ENCODE measurements around the gene ZBTB42. TPM values are rescaled to one million over a fixed set of nuclear protein-coding genes. Genes with fewer than 3 reads are reported as not detected.

The ZBTB42 gene
- total and polyA plus RNA-seq, 2 of the 13 experiments (the other 11 are each of a cell fraction or from before 2014, with no cell fraction given) = 2.8 to 4.2 TPM

- peak; percentile 64 for TF ChIP-seq CTCF (CRISPR knock-in tag; IDR thresholded peaks at IDR 0.05)
- peak; percentile 71; the same call in 1 of the 2 replicates for TF ChIP-seq ATF3 (CRISPR knock-in tag; IDR thresholded peaks at IDR 0.05)
- no peak for TF ChIP-seq RFX5 (IDR thresholded peaks at IDR 0.05; ENCODE audit: low read depth, low read length)
- no peak for TF ChIP-seq YEATS4 (CRISPR knock-in tag; IDR thresholded peaks at IDR 0.05; ENCODE audit: borderline replicate concordance)
- 0 out of 2 replicates have a peak, but pooled peaks have one; percentile 11 for TF ChIP-seq FOXK1 (CRISPR knock-in tag; IDR thresholded peaks at IDR 0.05; ENCODE audit: borderline replicate concordance, low read depth)
- TF ChIP-seq STAT5B (CRISPR knock-in tag; IDR thresholded peaks at IDR 0.05) = no peak
- no peak for TF ChIP-seq ZNF589 (CRISPR knock-in tag; conservative IDR thresholded peaks at IDR 0.05)
- TF ChIP-seq AGO2 (optimal IDR thresholded peaks at IDR 0.05; ENCODE audit: low read depth, low read length) = peak; percentile 49
- no peak for TF ChIP-seq NFKB2 (CRISPR knock-in tag; IDR thresholded peaks at IDR 0.05; ENCODE audit: borderline replicate concordance)
- TF ChIP-seq HNRNPH1 (optimal IDR thresholded peaks at IDR 0.05; ENCODE audit: low read depth, low read length) = no peak
- no peak for TF ChIP-seq BRF2 (CRISPR knock-in tag; IDR thresholded peaks at IDR 0.05)
- no peak for TF ChIP-seq NCOA5 (CRISPR knock-in tag; IDR thresholded peaks at IDR 0.05)
- no peak for TF ChIP-seq SP1 (IDR thresholded peaks at IDR 0.05)
- peak; percentile 69; the same call in 1 of the 2 replicates for TF ChIP-seq SP1 (CRISPR knock-in tag; IDR thresholded peaks at IDR 0.05)
- no peak for TF ChIP-seq CREB3 (CRISPR knock-in tag; IDR thresholded peaks at IDR 0.05)
- 0 out of 2 replicates have a peak, but pooled peaks have one; percentile 44 for TF ChIP-seq HNRNPL (IDR thresholded peaks at IDR 0.05; ENCODE audit: low read depth, low read length)
- peak; percentile 49; the same call in 1 of the 2 replicates for TF ChIP-seq ZNF281 (CRISPR knock-in tag; IDR thresholded peaks at IDR 0.05; ENCODE audit: borderline replicate concordance)
- no peak for TF ChIP-seq KMT2B (CRISPR knock-in tag; IDR thresholded peaks at IDR 0.05)
- peak; percentile 46 for TF ChIP-seq SRSF1 (optimal IDR thresholded peaks at IDR 0.05; ENCODE audit: low read depth, low read length)
- TF ChIP-seq RARA (CRISPR knock-in tag; IDR thresholded peaks at IDR 0.05) = 0 out of 2 replicates have a peak, but pooled peaks have one; percentile 34
- peak; percentile 8; the same call in 1 of the 2 replicates for TF ChIP-seq POLR2AphosphoS5 (IDR thresholded peaks at IDR 0.05; ENCODE audit: low read depth, low read length)
- TF ChIP-seq ZNF317 (CRISPR knock-in tag; IDR thresholded peaks at IDR 0.05) = no peak
- no peak for TF ChIP-seq MIXL1 (CRISPR knock-in tag; IDR thresholded peaks at IDR 0.05)
- no peak for TF ChIP-seq ZMYM2 (CRISPR knock-in tag; IDR thresholded peaks at IDR 0.05)
- TF ChIP-seq YEATS2 (CRISPR knock-in tag; IDR thresholded peaks at IDR 0.05; ENCODE audit: borderline replicate concordance) = peak; percentile 51; the same call in 1 of the 2 replicates
Measured at GRCh38 chr14:104800015-104800770, 708 bp upstream of the ZBTB42 start (continued).

Data from HepG2 (cell line).